ENCODE measurements around the gene KIF5A.

DNA sequence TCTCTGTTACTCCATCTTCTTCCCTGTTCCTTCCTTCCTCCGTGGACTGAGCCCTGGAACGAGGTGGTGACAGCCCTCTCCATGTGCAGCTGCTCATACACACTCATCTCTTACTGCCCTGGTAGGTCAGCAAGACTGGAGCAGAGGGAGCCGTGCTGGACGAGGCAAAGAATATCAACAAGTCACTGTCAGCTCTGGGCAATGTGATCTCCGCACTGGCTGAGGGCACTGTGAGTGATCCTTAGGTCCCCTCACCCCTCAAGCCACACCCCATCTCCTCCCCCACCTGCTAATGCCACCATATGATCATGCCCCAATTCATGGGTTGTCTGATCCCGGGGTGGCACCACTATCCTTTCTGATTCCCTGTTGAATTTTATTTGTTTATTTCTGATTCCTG lies 19.0 kb downstream of the KIF5A start:
- TF ChIP-seq, protein P1, sequence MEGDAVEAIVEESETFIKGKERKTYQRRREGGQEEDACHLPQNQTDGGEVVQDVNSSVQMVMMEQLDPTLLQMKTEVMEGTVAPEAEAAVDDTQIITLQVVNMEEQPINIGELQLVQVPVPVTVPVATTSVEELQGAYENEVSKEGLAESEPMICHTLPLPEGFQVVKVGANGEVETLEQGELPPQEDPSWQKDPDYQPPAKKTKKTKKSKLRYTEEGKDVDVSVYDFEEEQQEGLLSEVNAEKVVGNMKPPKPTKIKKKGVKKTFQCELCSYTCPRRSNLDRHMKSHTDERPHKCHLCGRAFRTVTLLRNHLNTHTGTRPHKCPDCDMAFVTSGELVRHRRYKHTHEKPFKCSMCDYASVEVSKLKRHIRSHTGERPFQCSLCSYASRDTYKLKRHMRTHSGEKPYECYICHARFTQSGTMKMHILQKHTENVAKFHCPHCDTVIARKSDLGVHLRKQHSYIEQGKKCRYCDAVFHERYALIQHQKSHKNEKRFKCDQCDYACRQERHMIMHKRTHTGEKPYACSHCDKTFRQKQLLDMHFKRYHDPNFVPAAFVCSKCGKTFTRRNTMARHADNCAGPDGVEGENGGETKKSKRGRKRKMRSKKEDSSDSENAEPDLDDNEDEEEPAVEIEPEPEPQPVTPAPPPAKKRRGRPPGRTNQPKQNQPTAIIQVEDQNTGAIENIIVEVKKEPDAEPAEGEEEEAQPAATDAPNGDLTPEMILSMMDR (IDR thresholded peaks at IDR 0.05), result no peak
- TF ChIP-seq POLR2A (IDR thresholded peaks at IDR 0.05), result no peak
